T47D (cell line): ENCODE results near the gene SYNGR1.

Experiments used
- DNase-seq, 2 experiments: peaks; one replicate each; pipeline versions ENCODE4 v3.0.0 to v3.0.0-alpha.2; 2011 to 2012; ENCODE audit warnings: low read depth in 1 of 2, low spot score in 1 of 2
- JUND ChIP-seq: IDR thresholded peaks from 2 replicates; pipeline ENCODE4 v1.6.1; 2012; ENCODE audit warnings: low read depth
- in situ Hi-C: cut with HindIII; loops from 2 replicates; pipeline ENCODE4 v1.10.0; 2016; ENCODE audit warnings: low sequenced_read_pairs, low pct_unique_long_range_greater_than_20kb

SYNGR1 gene

GRCh38 chr22:39309881-39310714, 39.7 kb upstream of the SYNGR1 start:
- in situ Hi-C loops, result no loop called here
- no peak for DNase-seq
- no peak for TF ChIP-seq JUND

GRCh38 chr22:39311592-39312400, 38.0 kb upstream of the SYNGR1 start:
- in situ Hi-C loops, result no loop called here
- TF ChIP-seq JUND, result no peak
- no peak for DNase-seq

- DNase-seq, result no peak
Observed at GRCh38 chr22:39312410-39312809, 37.4 kb upstream of the SYNGR1 start.

GRCh38 chr22:39313258-39314001, 36.4 kb upstream of the SYNGR1 start:
- no peak for DNase-seq
- no peak for TF ChIP-seq JUND
- in situ Hi-C loops, result no loop called here

More at GRCh38 chr22:39312410-39312809, 37.4 kb upstream of the SYNGR1 start:
- in situ Hi-C loops, result no loop called here
- TF ChIP-seq JUND, result no peak

- in situ Hi-C loops, result no loop called here
- TF ChIP-seq JUND, result no peak
- no peak for DNase-seq
Observed at GRCh38 chr22:39314251-39314971, 35.4 kb upstream of the SYNGR1 start.

GRCh38 chr22:39315389-39315788, 34.4 kb upstream of the SYNGR1 start:
- no peak for TF ChIP-seq JUND
- in situ Hi-C loops, result no loop called here
- no peak for DNase-seq

GRCh38 chr22:39316440-39317083, 33.2 kb upstream of the SYNGR1 start:
- in situ Hi-C loops, result no loop called here
- peak in 1 of 2 experiments; percentile 87 for DNase-seq
- no peak for TF ChIP-seq JUND

- in situ Hi-C loops, result no loop called here
- no peak for DNase-seq
- TF ChIP-seq JUND, result no peak
Observed at GRCh38 chr22:39317084-39317774, 32.6 kb upstream of the SYNGR1 start.

- in situ Hi-C loops, result no loop called here
- TF ChIP-seq JUND, result no peak
- no peak for DNase-seq
Observed at GRCh38 chr22:39317775-39318506, 31.9 kb upstream of the SYNGR1 start.

GRCh38 chr22:39318507-39319283, 31.1 kb upstream of the SYNGR1 start:
- peak in 1 of 2 experiments; percentile 42 for DNase-seq
- no peak for TF ChIP-seq JUND
- in situ Hi-C loops, result no loop called here
